Posterior cingulate gyrus (tissue), 11 donors: ENCODE measurements around the gene C3orf62.
A peak's percentile ranks its signal among the peaks of the same experiment; 100 is the strongest.

Source experiments
- DNase-seq, 10 donors: peaks; one replicate each; pipeline versions ENCODE4 v3.0.0 to v3.0.0-alpha.2; 2020 to 2021; ENCODE audit warnings: mixed read lengths in 3 of 10
- intact Hi-C: fragments of 100-400 bp; cut with DNase I; formaldehyde crosslinking; loops from one replicate; pipeline ENCODE4 v1.15.1; 2023

Gene C3orf62

GRCh38 chr3:49276475-49277382, at the start of gene C3orf62:
TSS of gene C3orf62 (minus strand) at chr3:49277232. CDS start at chr3:49276872, 360 bp downstream.
- intact Hi-C loops = no loop called here
- DNase-seq = peak; percentile 72 to 97 (median 83)

GRCh38 chr3:49324768-49325167, 47.7 kb upstream of the C3orf62 start:
- intact Hi-C loops = no loop called here
- DNase-seq = peak in 2 of 10 donors; percentile 18 to 43

- DNase-seq = peak in 9 of 10 donors; percentile 12 to 89 (median 45)
- intact Hi-C loops = no loop called here
Measured at GRCh38 chr3:49316696-49317457, 39.8 kb upstream of the C3orf62 start.

- intact Hi-C loops = no loop called here
- DNase-seq = peak in 2 of 10 donors; percentile 10 to 12
Measured at GRCh38 chr3:49313896-49314688, 37.1 kb upstream of the C3orf62 start.

- peak in 1 of 10 donors; percentile 46 for DNase-seq
- intact Hi-C loops = no loop called here
Measured at GRCh38 chr3:49311283-49311682, 34.3 kb upstream of the C3orf62 start.

- peak in 1 of 10 donors; percentile 2 for DNase-seq
- intact Hi-C loops = no loop called here
Measured at GRCh38 chr3:49310677-49311076, 33.6 kb upstream of the C3orf62 start.

- peak in 1 of 10 donors; percentile 13 for DNase-seq
- intact Hi-C loops = no loop called here
Measured at GRCh38 chr3:49305608-49306007, 28.6 kb upstream of the C3orf62 start.

- intact Hi-C loops = no loop called here
- DNase-seq = no peak
Measured at GRCh38 chr3:49302613-49303012, 25.6 kb upstream of the C3orf62 start.

GRCh38 chr3:49300595-49300994, 23.6 kb upstream of the C3orf62 start:
- intact Hi-C loops = no loop called here
- DNase-seq = no peak

- intact Hi-C loops = no loop called here
- peak in 1 of 10 donors; percentile 47 for DNase-seq
Measured at GRCh38 chr3:49298511-49298910, 21.5 kb upstream of the C3orf62 start.

- intact Hi-C loops = no loop called here
- DNase-seq = peak in 2 of 10 donors; percentile 10 to 20
Measured at GRCh38 chr3:49296781-49297411, 19.9 kb upstream of the C3orf62 start.

GRCh38 chr3:49295489-49296058, 18.5 kb upstream of the C3orf62 start:
- peak in 1 of 10 donors; percentile 63 for DNase-seq
- intact Hi-C loops = loop anchor here (1.0 kb wide), 1 partner anchor 154 kb away; no protein-coding TSS in a partner anchor

GRCh38 chr3:49294343-49294742, 17.3 kb upstream of the C3orf62 start:
- intact Hi-C loops = no loop called here
- peak in 2 of 10 donors; percentile 4 to 19 for DNase-seq

GRCh38 chr3:49283997-49284396, 7.0 kb upstream of the C3orf62 start:
- DNase-seq = peak in 1 of 10 donors; percentile 57
- intact Hi-C loops = loop anchor here (5.0 kb wide), 1 partner anchor 112 kb away; the partner anchor contains the start of gene KLHDC8B

GRCh38 chr3:49279376-49279775, 2.3 kb upstream of the C3orf62 start:
- intact Hi-C loops = no loop called here

GRCh38 chr3:49278548-49278947, 1.5 kb upstream of the C3orf62 start:
- intact Hi-C loops = no loop called here
- no peak for DNase-seq

More at GRCh38 chr3:49279376-49279775, 2.3 kb upstream of the C3orf62 start:
- DNase-seq = no peak

- intact Hi-C loops = no loop called here
- DNase-seq = no peak
Measured at GRCh38 chr3:49277383-49277775, 347 bp upstream of the C3orf62 start.

- intact Hi-C loops = no loop called here
- no peak for DNase-seq
Measured at GRCh38 chr3:49273825-49274532, 3.1 kb downstream of the C3orf62 start.

GRCh38 chr3:49271047-49271446, 6.0 kb downstream of the C3orf62 start:
- intact Hi-C loops = no loop called here

More at GRCh38 chr3:49271047-49271446, 6.0 kb downstream of the C3orf62 start:
- DNase-seq = peak in 1 of 10 donors; percentile 24
